B cell (primary cell): ENCODE data around the gene EIF5. TPM values are rescaled to one million over a fixed set of nuclear protein-coding genes. Genes with fewer than 3 reads are reported as not detected.

Source experiments
- ATAC-seq: fragments of 200-7000 bp; cut with Tn5 transposase; one replicate; pipeline ENCODE4 v1.10.0; 2021; ENCODE audit warnings: low read depth, mild to moderate bottlenecking, moderate number of reproducible peaks, moderate library complexity
- CTCF ChIA-PET: fragments of 350-600 bp; sonication (Branson Sonifier 250); formaldehyde crosslinking; loops from one replicate; lab custom pipeline; 2021; ENCODE audit warnings: antibody characterized with exemption, inconsistent platforms; lab: Charles Lee
- POLR2A ChIA-PET: fragments of 350-600 bp; sonication (Branson Sonifier 250); formaldehyde crosslinking; loops from one replicate; lab custom pipeline; 2021; ENCODE audit warnings: antibody characterized with exemption; lab: Charles Lee
- DNase-seq: peaks from one replicate; pipeline ENCODE4 v3.0.0; 2013
- H2AFZ ChIP-seq: 2 replicates; pipeline ENCODE4 v1.6.1; 2012; ENCODE audit warnings: mild to moderate bottlenecking, low read depth, low read length; ENCODE audit not compliant: insufficient read depth, poor library complexity, severe bottlenecking
- H3K27ac ChIP-seq, 2 donors: 1 replicate in 1 of 2; 2 replicates in 1 of 2; pipeline ENCODE4 v1.5.1; 2012 to 2013; ENCODE audit warnings: low read length in 2 of 2, mild to moderate bottlenecking in 2 of 2, moderate library complexity in 1 of 2
- H3K27me3 ChIP-seq, 4 experiments: fragments of 200-600 bp in 1 of 4; sonication (generic) in 1 of 4; replicated peaks in 1 of 4; 1 replicate in 2 of 4; 2 replicates in 2 of 4; pipeline versions ENCODE4 v1.6.1 to v1.7.0; 2013 to 2016; ENCODE audit warnings: low read length in 3 of 4, mild to moderate bottlenecking in 2 of 4, mixed read lengths in 1 of 4, moderate library complexity in 1 of 4; ENCODE audit not compliant: insufficient read depth in 4 of 4, control insufficient read depth in 3 of 4; ENCODE audit errors: control extremely low read depth in 1 of 4
- H3K36me3 ChIP-seq, 2 experiments: replicated peaks in 1 of 2; 1 replicate in 1 of 2; 2 replicates in 1 of 2; pipeline versions ENCODE4 v1.6.1 to v1.7.1; 2013; ENCODE audit warnings: low read length in 1 of 2; ENCODE audit not compliant: insufficient read depth in 2 of 2, control insufficient read depth in 1 of 2; ENCODE audit errors: control extremely low read depth in 1 of 2, extremely low read depth in 1 of 2
- H3K4me1 ChIP-seq, 2 donors: fragments of 200-600 bp in 1 of 2; sonication (generic) in 1 of 2; 1 replicate in 1 of 2; 2 replicates in 1 of 2; pipeline versions ENCODE4 v1.5.1 to v1.6.1; 2013 to 2017; ENCODE audit warnings: low read length in 2 of 2; ENCODE audit not compliant: control insufficient read depth in 2 of 2, insufficient read depth in 2 of 2
- H3K4me2 ChIP-seq: replicated peaks from 2 replicates; pipeline ENCODE3; 2012; ENCODE audit warnings: mild to moderate bottlenecking, low read depth, low read length; ENCODE audit not compliant: poor library complexity, severe bottlenecking
- H3K4me3 ChIP-seq, 5 experiments: fragments of 200-600 bp in 1 of 5; sonication (generic) in 1 of 5; 1 replicate in 3 of 5; 2 replicates in 2 of 5; pipeline versions ENCODE4 v1.5.1 to v1.7.0; 2011 to 2016; ENCODE audit warnings: low read length in 4 of 5, mild to moderate bottlenecking in 4 of 5, low read depth in 2 of 5, control low read depth in 1 of 5, moderate library complexity in 1 of 5; ENCODE audit not compliant: insufficient read depth in 1 of 5; ENCODE audit errors: control extremely low read depth in 1 of 5, extremely low read depth in 1 of 5
- H3K79me2 ChIP-seq: fragments of 200-600 bp; sonication (generic); one replicate; pipeline ENCODE4 v1.6.0; 2016; ENCODE audit warnings: low read length; ENCODE audit not compliant: control insufficient read depth, insufficient read depth
- H3K9ac ChIP-seq: fragments of 200-600 bp; sonication (generic); 2 replicates; pipeline ENCODE4 v1.6.1; 2017; ENCODE audit warnings: mild to moderate bottlenecking, low read length, moderate library complexity
- H3K9me3 ChIP-seq, 3 donors: one replicate each; pipeline versions ENCODE4 v1.6.1 to v1.7.1; 2013; ENCODE audit warnings: low read length in 2 of 3; ENCODE audit not compliant: control insufficient read depth in 2 of 3, insufficient read depth in 1 of 3; ENCODE audit errors: control extremely low read depth in 1 of 3
- H4K20me1 ChIP-seq: 2 replicates; pipeline ENCODE4 v1.6.0; 2012; ENCODE audit warnings: mild to moderate bottlenecking, low read length; ENCODE audit not compliant: insufficient read depth, control insufficient read depth, poor library complexity, severe bottlenecking
- H3K27ac Mint-ChIP-seq: one replicate; pipeline ENCODE4 v1.8.0; 2021; ENCODE audit warnings: mixed read lengths
- H3K27me3 Mint-ChIP-seq: one replicate; pipeline ENCODE4 v1.8.0; 2021; ENCODE audit warnings: mixed read lengths
- H3K4me1 Mint-ChIP-seq: one replicate; pipeline ENCODE4 v1.8.0; 2021; ENCODE audit warnings: mixed read lengths
- H3K4me3 Mint-ChIP-seq: one replicate; pipeline ENCODE4 v1.8.0; 2021; ENCODE audit warnings: mixed read lengths
- H3K9me3 Mint-ChIP-seq: one replicate; pipeline ENCODE4 v1.8.0; 2022; ENCODE audit warnings: mixed read lengths; ENCODE audit not compliant: insufficient read depth
- EZH2 ChIP-seq: IDR thresholded peaks from 2 replicates; pipeline ENCODE4 v1.6.1; 2012; ENCODE audit warnings: borderline replicate concordance, low read depth, mild to moderate bottlenecking, moderate library complexity, low read length; ENCODE audit not compliant: insufficient read depth, poor library complexity, severe bottlenecking
- WGBS: methylation state at CpG from one replicate; pipeline ENCODE4 v1.1.5; 2013; ENCODE audit warnings: missing lambda C conversion rate; ENCODE audit not compliant: insufficient coverage; 5-methylcytosine and 5-hydroxymethylcytosine counted together
- intact Hi-C: fragments of 100-400 bp; cut with micrococcal nuclease; formaldehyde crosslinking; loops from one replicate; pipeline ENCODE4 v1.10.0; 2022
- polyA plus RNA-seq: library from polyadenylated mRNA; depleted of rRNA; stranded (reverse); fragments of >200 nt; gene quantifications from 2 replicates; pipeline ENCODE4 v1.2.3, GENCODE V29; 2012
- total RNA-seq, 2 donors: library from RNA; stranded (reverse); fragments of 120-200 nt in 1 of 2; gene quantifications; 1 replicate in 1 of 2; 2 replicates in 1 of 2; pipeline versions ENCODE4 v1.2.3 to v1.2.4, GENCODE V29; 2013 to 2022
- TF ChIP-seq, protein P1 (sequence below): fragments of 200-600 bp; IDR thresholded peaks from one replicate; pipeline ENCODE4 v1.8.0; 2022; ENCODE audit warnings: antibody characterized with exemption, mild to moderate bottlenecking

Gene EIF5
- total and polyA plus RNA-seq, 2 donors (not counting 1 experiment from before 2014, with no cell fraction given): 206 to 314 TPM

DNA sequence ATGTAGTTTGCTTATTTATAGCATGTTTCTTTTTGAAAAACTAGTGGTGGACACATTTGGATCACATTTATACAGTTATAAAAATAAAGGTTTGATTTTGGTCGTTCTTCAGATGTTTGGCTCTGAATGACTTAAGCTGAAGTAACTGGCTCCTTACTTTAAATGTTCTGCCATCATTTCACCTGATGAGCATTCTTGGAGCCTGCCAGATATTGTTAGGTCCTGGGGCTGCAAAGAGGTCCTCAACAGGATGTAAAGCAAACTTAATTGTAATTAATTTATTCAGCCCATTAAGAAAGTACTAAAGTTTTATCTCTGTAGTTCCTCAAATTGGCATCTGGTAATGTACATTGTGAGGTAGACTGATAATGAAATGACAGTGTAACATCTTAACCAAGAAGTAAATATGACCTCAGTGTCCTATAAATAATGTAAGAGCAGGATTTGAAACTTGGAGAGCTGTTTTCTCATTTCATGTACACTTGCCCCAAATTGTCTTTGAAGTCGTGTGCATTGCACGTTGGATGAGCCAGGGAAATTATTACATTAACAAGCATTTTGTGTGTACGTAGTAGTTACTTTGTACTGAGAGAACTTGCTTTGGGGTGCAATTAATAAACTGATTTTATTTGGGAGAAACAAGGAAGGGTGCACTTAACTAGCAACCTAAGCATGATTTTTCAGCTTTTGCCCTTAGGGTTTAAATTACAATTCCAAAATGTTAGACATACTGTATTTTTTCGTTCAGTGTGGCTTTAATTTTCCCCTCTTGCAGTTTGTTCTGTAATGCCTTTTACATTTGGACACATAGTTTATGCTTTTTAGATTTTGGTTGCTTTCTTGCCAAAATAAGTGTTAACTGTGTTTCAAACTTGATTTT, 7.5 kb downstream of the EIF5 start:
- Mint-ChIP-seq H3K9me3 (no peaks in the 10 kb centered on the region), H3K27me3 (no peaks in the 10 kb centered on the region), H3K4me3 (no peak overlapping the region), H3K27ac (no peak overlapping the region), H3K4me1 (peaks cover 24% of the 10 kb centered on the region)
- Histone ChIP-seq H3K4me2 (no peak overlapping the region), H3K9ac (no peak overlapping the region), H4K20me1 (peaks cover 50% of the 10 kb centered on the region), H3K27me3 (no peaks in the 10 kb centered on the region), H2AFZ (no peak overlapping the region), H3K4me3 (no peak overlapping the region), H3K36me3 (peaks cover 10 to 85% of the 10 kb centered on the region in 2 experiments), H3K27ac (no peak overlapping the region), H3K4me1 (peaks cover 1 to 2% of the 10 kb centered on the region in 2 donors), H3K79me2 (peaks cover 26% of the 10 kb centered on the region), H3K9me3 (no peaks in the 10 kb centered on the region)
- no peak for TF ChIP-seq EZH2
- TF ChIP-seq, protein P1, sequence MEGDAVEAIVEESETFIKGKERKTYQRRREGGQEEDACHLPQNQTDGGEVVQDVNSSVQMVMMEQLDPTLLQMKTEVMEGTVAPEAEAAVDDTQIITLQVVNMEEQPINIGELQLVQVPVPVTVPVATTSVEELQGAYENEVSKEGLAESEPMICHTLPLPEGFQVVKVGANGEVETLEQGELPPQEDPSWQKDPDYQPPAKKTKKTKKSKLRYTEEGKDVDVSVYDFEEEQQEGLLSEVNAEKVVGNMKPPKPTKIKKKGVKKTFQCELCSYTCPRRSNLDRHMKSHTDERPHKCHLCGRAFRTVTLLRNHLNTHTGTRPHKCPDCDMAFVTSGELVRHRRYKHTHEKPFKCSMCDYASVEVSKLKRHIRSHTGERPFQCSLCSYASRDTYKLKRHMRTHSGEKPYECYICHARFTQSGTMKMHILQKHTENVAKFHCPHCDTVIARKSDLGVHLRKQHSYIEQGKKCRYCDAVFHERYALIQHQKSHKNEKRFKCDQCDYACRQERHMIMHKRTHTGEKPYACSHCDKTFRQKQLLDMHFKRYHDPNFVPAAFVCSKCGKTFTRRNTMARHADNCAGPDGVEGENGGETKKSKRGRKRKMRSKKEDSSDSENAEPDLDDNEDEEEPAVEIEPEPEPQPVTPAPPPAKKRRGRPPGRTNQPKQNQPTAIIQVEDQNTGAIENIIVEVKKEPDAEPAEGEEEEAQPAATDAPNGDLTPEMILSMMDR: no peak
- ATAC-seq (no peak), DNase-seq (no peak)
- intact Hi-C loops: no loop called here
- CTCF ChIA-PET: no interaction called here
- POLR2A ChIA-PET: no interaction called here
- WGBS: 83% methylated on average over 1 of the region's 5 CpGs
